ENCODE results near the gene SMIM38.
"Not testable (repeated sequence)": the region's sequence is repeated elsewhere in the genome, so short reads cannot be mapped to it uniquely, and the experiment has no call there.

SMIM38 gene

GRCh38 chr11:69131644-69132300, 24.0 kb upstream of the SMIM38 start:
- no peak overlapping the region for H2AFZ ChIP-seq (ENCODE audit: low read length, unreplicated experiment)
- no peak overlapping the region for H3K4me3 ChIP-seq (ENCODE audit: low read depth, low read length)
- H3K4me1 ChIP-seq (ENCODE audit: control insufficient read depth, insufficient read depth, low read length, unreplicated experiment), result no peaks in the 10 kb centered on the region
- H3K27me3 ChIP-seq (ENCODE audit: insufficient read depth, low read length), result no peaks in the 10 kb centered on the region
- H3K27ac ChIP-seq (ENCODE audit: low read depth, low read length), result no peak overlapping the region
- H3K79me2 ChIP-seq (ENCODE audit: control insufficient read depth, insufficient read depth, low read length, unreplicated experiment), result no peaks in the 10 kb centered on the region
- no peaks in the 10 kb centered on the region for H3K36me3 ChIP-seq (ENCODE audit: insufficient read depth, low read length)

GRCh38 chr11:69132301-69132670, 23.4 kb upstream of the SMIM38 start:
- Histone ChIP-seq H3K36me3 (ENCODE audit: insufficient read depth, low read length) (no peaks in the 10 kb centered on the region), H3K4me1 (ENCODE audit: control insufficient read depth, insufficient read depth, low read length, unreplicated experiment) (no peaks in the 10 kb centered on the region)

GRCh38 chr11:69133251-69133650, 22.5 kb upstream of the SMIM38 start:
- no peaks in the 10 kb centered on the region for H3K27me3 ChIP-seq (ENCODE audit: insufficient read depth, low read length)
- peaks cover 6% of the 10 kb centered on the region for H3K4me1 ChIP-seq (ENCODE audit: control insufficient read depth, insufficient read depth, low read length, unreplicated experiment)
- no peaks in the 10 kb centered on the region for H3K36me3 ChIP-seq (ENCODE audit: insufficient read depth, low read length)
- H3K79me2 ChIP-seq (ENCODE audit: control insufficient read depth, insufficient read depth, low read length, unreplicated experiment), result no peaks in the 10 kb centered on the region
- no peak overlapping the region for H3K27ac ChIP-seq (ENCODE audit: low read depth, low read length)
- no peak overlapping the region for H3K4me3 ChIP-seq (ENCODE audit: low read depth, low read length)
- no peak overlapping the region for H2AFZ ChIP-seq (ENCODE audit: low read length, unreplicated experiment)

More at GRCh38 chr11:69132301-69132670, 23.4 kb upstream of the SMIM38 start:
- no peak overlapping the region for H2AFZ ChIP-seq (ENCODE audit: low read length, unreplicated experiment)
- no peaks in the 10 kb centered on the region for H3K27me3 ChIP-seq (ENCODE audit: insufficient read depth, low read length)
- no peaks in the 10 kb centered on the region for H3K79me2 ChIP-seq (ENCODE audit: control insufficient read depth, insufficient read depth, low read length, unreplicated experiment)
- no peak overlapping the region for H3K27ac ChIP-seq (ENCODE audit: low read depth, low read length)
- H3K4me3 ChIP-seq (ENCODE audit: low read depth, low read length), result no peak overlapping the region

GRCh38 chr11:69134182-69134581, 21.6 kb upstream of the SMIM38 start:
- not testable (repeated sequence) for H3K27ac ChIP-seq (ENCODE audit: low read depth, low read length); H2AFZ ChIP-seq (ENCODE audit: low read length, unreplicated experiment); H3K4me1 ChIP-seq (ENCODE audit: control insufficient read depth, insufficient read depth, low read length, unreplicated experiment); H3K27me3 ChIP-seq (ENCODE audit: insufficient read depth, low read length); H3K36me3 ChIP-seq (ENCODE audit: insufficient read depth, low read length); H3K4me3 ChIP-seq (ENCODE audit: low read depth, low read length); H3K79me2 ChIP-seq (ENCODE audit: control insufficient read depth, insufficient read depth, low read length, unreplicated experiment)

- Histone ChIP-seq H2AFZ (ENCODE audit: low read length, unreplicated experiment) (no peak overlapping the region), H3K36me3 (ENCODE audit: insufficient read depth, low read length) (no peaks in the 10 kb centered on the region), H3K27me3 (ENCODE audit: insufficient read depth, low read length) (no peaks in the 10 kb centered on the region), H3K79me2 (ENCODE audit: control insufficient read depth, insufficient read depth, low read length, unreplicated experiment) (no peaks in the 10 kb centered on the region), H3K4me1 (ENCODE audit: control insufficient read depth, insufficient read depth, low read length, unreplicated experiment) (peaks cover 6% of the 10 kb centered on the region), H3K27ac (ENCODE audit: low read depth, low read length) (no peak overlapping the region), H3K4me3 (ENCODE audit: low read depth, low read length) (no peak overlapping the region)
Observed at GRCh38 chr11:69134957-69135356, 20.8 kb upstream of the SMIM38 start.

GRCh38 chr11:69135420-69136363, 20.0 kb upstream of the SMIM38 start:
- H3K27me3 ChIP-seq (ENCODE audit: insufficient read depth, low read length), result no peaks in the 10 kb centered on the region
- H3K4me1 ChIP-seq (ENCODE audit: control insufficient read depth, insufficient read depth, low read length, unreplicated experiment), result peaks cover 6% of the 10 kb centered on the region
- H3K27ac ChIP-seq (ENCODE audit: low read depth, low read length), result no peak overlapping the region
- no peak overlapping the region for H3K4me3 ChIP-seq (ENCODE audit: low read depth, low read length)
- no peak overlapping the region for H2AFZ ChIP-seq (ENCODE audit: low read length, unreplicated experiment)
- H3K36me3 ChIP-seq (ENCODE audit: insufficient read depth, low read length), result no peaks in the 10 kb centered on the region
- H3K79me2 ChIP-seq (ENCODE audit: control insufficient read depth, insufficient read depth, low read length, unreplicated experiment), result no peaks in the 10 kb centered on the region

GRCh38 chr11:69136471-69136870, 19.3 kb upstream of the SMIM38 start:
- Histone ChIP-seq H3K27ac (ENCODE audit: low read depth, low read length) (no peak overlapping the region), H3K4me3 (ENCODE audit: low read depth, low read length) (no peak overlapping the region), H3K79me2 (ENCODE audit: control insufficient read depth, insufficient read depth, low read length, unreplicated experiment) (no peaks in the 10 kb centered on the region), H2AFZ (ENCODE audit: low read length, unreplicated experiment) (no peak overlapping the region), H3K36me3 (ENCODE audit: insufficient read depth, low read length) (no peaks in the 10 kb centered on the region), H3K27me3 (ENCODE audit: insufficient read depth, low read length) (peaks cover 3% of the 10 kb centered on the region; the same call in 1 of the 2 replicates), H3K4me1 (ENCODE audit: control insufficient read depth, insufficient read depth, low read length, unreplicated experiment) (peaks cover 6% of the 10 kb centered on the region)

- no peak overlapping the region for H3K4me3 ChIP-seq (ENCODE audit: low read depth, low read length)
- no peaks in the 10 kb centered on the region for H3K36me3 ChIP-seq (ENCODE audit: insufficient read depth, low read length)
- H3K79me2 ChIP-seq (ENCODE audit: control insufficient read depth, insufficient read depth, low read length, unreplicated experiment), result no peaks in the 10 kb centered on the region
- no peak overlapping the region for H3K27ac ChIP-seq (ENCODE audit: low read depth, low read length)
- no peak overlapping the region for H2AFZ ChIP-seq (ENCODE audit: low read length, unreplicated experiment)
- peaks cover 6% of the 10 kb centered on the region for H3K4me1 ChIP-seq (ENCODE audit: control insufficient read depth, insufficient read depth, low read length, unreplicated experiment)
- H3K27me3 ChIP-seq (ENCODE audit: insufficient read depth, low read length), result peaks cover 3% of the 10 kb centered on the region; the same call in 1 of the 2 replicates
Observed at GRCh38 chr11:69137151-69137844, 18.4 kb upstream of the SMIM38 start.

GRCh38 chr11:69138265-69138664, 17.5 kb upstream of the SMIM38 start:
- Histone ChIP-seq H3K27ac (ENCODE audit: low read depth, low read length) (no peak overlapping the region), H3K36me3 (ENCODE audit: insufficient read depth, low read length) (no peaks in the 10 kb centered on the region), H3K27me3 (ENCODE audit: insufficient read depth, low read length) (peaks cover 3% of the 10 kb centered on the region; the same call in 1 of the 2 replicates), H2AFZ (ENCODE audit: low read length, unreplicated experiment) (no peak overlapping the region), H3K79me2 (ENCODE audit: control insufficient read depth, insufficient read depth, low read length, unreplicated experiment) (no peaks in the 10 kb centered on the region), H3K4me1 (ENCODE audit: control insufficient read depth, insufficient read depth, low read length, unreplicated experiment) (peaks cover 6% of the 10 kb centered on the region), H3K4me3 (ENCODE audit: low read depth, low read length) (no peak overlapping the region)

- not testable (repeated sequence) for H3K27ac ChIP-seq (ENCODE audit: low read depth, low read length); H3K4me3 ChIP-seq (ENCODE audit: low read depth, low read length); H3K4me1 ChIP-seq (ENCODE audit: control insufficient read depth, insufficient read depth, low read length, unreplicated experiment); H3K36me3 ChIP-seq (ENCODE audit: insufficient read depth, low read length); H3K79me2 ChIP-seq (ENCODE audit: control insufficient read depth, insufficient read depth, low read length, unreplicated experiment); H3K27me3 ChIP-seq (ENCODE audit: insufficient read depth, low read length); H2AFZ ChIP-seq (ENCODE audit: low read length, unreplicated experiment)
Observed at GRCh38 chr11:69140161-69140560, 15.6 kb upstream of the SMIM38 start.
